ENCODE data around the gene GALNT13.

The GALNT13 gene

DNA sequence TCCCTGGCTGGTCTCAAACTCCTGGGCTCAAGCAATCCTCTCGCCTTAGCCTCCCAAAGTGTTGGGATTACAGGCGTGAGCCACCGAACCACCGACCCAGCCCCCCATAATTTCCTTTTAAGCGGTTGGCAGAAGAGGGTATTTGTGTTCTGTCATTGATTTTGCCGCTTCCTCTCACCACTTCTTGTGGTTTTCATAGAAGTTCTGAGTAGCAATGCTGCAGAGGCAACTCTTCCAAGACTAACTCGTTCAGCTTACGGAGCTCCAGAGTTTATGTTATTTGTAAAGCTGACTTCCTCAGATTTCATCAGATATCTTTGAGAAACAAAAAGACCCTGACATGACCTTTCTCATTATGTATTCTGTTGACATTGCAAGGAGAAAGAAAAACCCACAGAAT lies 565.4 kb downstream of the GALNT13 start:
- no peak overlapping the region for H3K27ac ChIP-seq
- H3K4me2 ChIP-seq, result no peak overlapping the region
- no peaks in the 10 kb centered on the region for H3K27me3 ChIP-seq (ENCODE audit: insufficient read depth, low read depth)
- no peak overlapping the region for H2AFZ ChIP-seq (ENCODE audit: low read depth)
- H3K9ac ChIP-seq, result no peak overlapping the region
- TF ChIP-seq CTCF (conservative IDR thresholded peaks at IDR 0.05; ENCODE audit: low read depth, low read length), result no peak
- no peaks in the 10 kb centered on the region for H4K20me1 ChIP-seq (ENCODE audit: insufficient read depth)
- H3K4me3 ChIP-seq (IDR thresholded peaks at IDR 0.05; ENCODE audit: insufficient read depth, low read depth, low read length), result no peak overlapping the region
- no peaks in the 10 kb centered on the region for H3K36me3 ChIP-seq (ENCODE audit: insufficient read depth)
- no peaks in the 10 kb centered on the region for H3K79me2 ChIP-seq (ENCODE audit: insufficient read depth, low read depth)
- H3K4me1 ChIP-seq (ENCODE audit: low read depth, poor library complexity, severe bottlenecking), result no peaks in the 10 kb centered on the region

DNA sequence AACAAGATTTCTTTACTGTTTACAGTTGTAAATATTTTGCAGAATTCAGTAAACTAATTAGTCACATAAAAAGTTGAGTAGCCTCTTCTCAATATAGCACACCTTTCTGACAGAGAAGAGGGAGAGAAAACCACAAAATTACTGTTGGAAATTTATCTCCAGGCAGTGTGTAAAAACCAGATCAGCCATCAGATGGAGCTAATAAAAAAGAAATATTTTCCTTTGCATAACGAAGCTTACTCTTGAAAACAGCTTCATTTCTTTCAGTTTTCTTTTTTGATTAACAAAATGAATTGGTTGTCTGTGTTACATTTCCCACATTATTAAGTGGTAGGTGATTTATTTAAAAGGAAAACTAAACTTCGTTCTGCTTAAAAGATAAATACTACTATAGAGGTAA lies 567.4 kb downstream of the GALNT13 start:
- Histone ChIP-seq H3K4me1 (ENCODE audit: low read depth, poor library complexity, severe bottlenecking) (no peaks in the 10 kb centered on the region), H3K4me2 (no peak overlapping the region), H3K79me2 (ENCODE audit: insufficient read depth, low read depth) (no peaks in the 10 kb centered on the region), H3K27me3 (ENCODE audit: insufficient read depth, low read depth) (no peaks in the 10 kb centered on the region), H2AFZ (ENCODE audit: low read depth) (no peak overlapping the region), H4K20me1 (ENCODE audit: insufficient read depth) (no peaks in the 10 kb centered on the region), H3K36me3 (ENCODE audit: insufficient read depth) (no peaks in the 10 kb centered on the region), H3K4me3 (IDR thresholded peaks at IDR 0.05; ENCODE audit: insufficient read depth, low read depth, low read length) (no peak overlapping the region), H3K27ac (no peak overlapping the region), H3K9ac (no peak overlapping the region)
- TF ChIP-seq CTCF (conservative IDR thresholded peaks at IDR 0.05; ENCODE audit: low read depth, low read length), result 0 out of 2 replicates have a peak, but pooled peaks have one; percentile 22

DNA sequence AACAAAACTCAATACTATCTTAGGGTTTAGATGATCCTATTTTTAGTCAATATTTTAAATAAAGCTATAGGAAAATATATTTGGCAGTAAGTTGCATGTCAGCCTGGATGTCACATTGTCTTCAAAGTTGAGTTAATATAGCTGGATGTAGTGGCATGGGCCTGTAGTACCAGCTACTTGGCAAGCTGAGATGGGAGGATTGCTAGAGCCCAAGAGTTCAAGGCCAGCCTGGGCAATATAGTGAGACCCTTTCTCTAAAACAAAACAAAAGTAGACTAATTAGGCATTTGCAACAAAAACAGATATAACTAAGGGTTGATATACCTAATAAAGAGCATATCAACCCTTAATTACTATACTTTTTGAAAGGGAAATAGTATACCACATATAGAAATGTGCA lies 572.2 kb downstream of the GALNT13 start:
- Histone ChIP-seq H3K79me2 (ENCODE audit: insufficient read depth, low read depth) (no peaks in the 10 kb centered on the region), H3K9ac (no peak overlapping the region), H3K27me3 (ENCODE audit: insufficient read depth, low read depth) (no peaks in the 10 kb centered on the region), H3K4me1 (ENCODE audit: low read depth, poor library complexity, severe bottlenecking) (no peaks in the 10 kb centered on the region), H3K27ac (no peak overlapping the region), H2AFZ (ENCODE audit: low read depth) (no peak overlapping the region), H4K20me1 (ENCODE audit: insufficient read depth) (no peaks in the 10 kb centered on the region), H3K4me3 (IDR thresholded peaks at IDR 0.05; ENCODE audit: insufficient read depth, low read depth, low read length) (no peak overlapping the region), H3K4me2 (no peak overlapping the region), H3K36me3 (ENCODE audit: insufficient read depth) (no peaks in the 10 kb centered on the region)
- no peak for TF ChIP-seq CTCF (conservative IDR thresholded peaks at IDR 0.05; ENCODE audit: low read depth, low read length)

DNA sequence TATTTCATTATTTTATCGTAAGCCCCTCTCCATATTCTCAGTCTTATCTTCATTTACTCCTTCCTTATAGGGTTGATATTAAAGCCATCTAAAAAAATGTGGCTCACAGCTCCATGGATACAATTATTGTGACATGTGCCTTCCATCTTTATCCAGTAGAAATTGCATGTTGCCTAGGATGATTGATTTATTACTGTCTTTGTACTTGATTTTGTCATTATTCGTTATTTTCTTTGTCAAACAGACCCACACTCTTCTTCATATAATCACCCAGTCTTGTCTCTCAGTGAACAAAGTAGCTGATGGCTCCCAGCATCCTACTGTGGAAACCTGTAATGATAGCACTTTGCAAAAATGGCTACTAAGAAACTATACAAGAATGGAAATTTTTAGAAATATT lies 574.6 kb downstream of the GALNT13 start:
- no peaks in the 10 kb centered on the region for H3K4me1 ChIP-seq (ENCODE audit: low read depth, poor library complexity, severe bottlenecking)
- H3K79me2 ChIP-seq (ENCODE audit: insufficient read depth, low read depth), result no peaks in the 10 kb centered on the region
- no peak for TF ChIP-seq CTCF (conservative IDR thresholded peaks at IDR 0.05; ENCODE audit: low read depth, low read length)
- no peaks in the 10 kb centered on the region for H3K27me3 ChIP-seq (ENCODE audit: insufficient read depth, low read depth)
- H4K20me1 ChIP-seq (ENCODE audit: insufficient read depth), result no peaks in the 10 kb centered on the region
- H3K4me2 ChIP-seq, result no peak overlapping the region
- no peak overlapping the region for H3K9ac ChIP-seq
- no peaks in the 10 kb centered on the region for H3K36me3 ChIP-seq (ENCODE audit: insufficient read depth)
- H3K4me3 ChIP-seq (IDR thresholded peaks at IDR 0.05; ENCODE audit: insufficient read depth, low read depth, low read length), result no peak overlapping the region
- H2AFZ ChIP-seq (ENCODE audit: low read depth), result no peak overlapping the region
- H3K27ac ChIP-seq, result no peak overlapping the region
